Caki2 (cell line): Measurements from ENCODE around the gene KIRREL2. TPM values are rescaled to one million over a fixed set of nuclear protein-coding genes. Genes with fewer than 3 reads are reported as not detected.
"Not testable (repeated sequence)": the region's sequence is repeated elsewhere in the genome, so short reads cannot be mapped to it uniquely, and the experiment has no call there.

Source experiments
- DNase-seq: peaks from one replicate; pipeline ENCODE4 v3.0.0-alpha.2; 2015; ENCODE audit warnings: low read depth
- in situ Hi-C: cut with HindIII; loops from 2 replicates; pipeline ENCODE4 v1.10.0; 2016; ENCODE audit warnings: low sequenced_read_pairs, low pct_unique_long_range_greater_than_20kb, mixed read lengths
- total RNA-seq: library from RNA; depleted of rRNA; stranded (reverse); fragments of >200 nt; shearing (Covaris generic); gene quantifications from 2 replicates; pipeline ENCODE4 v1.2.3, GENCODE V29; 2014; ENCODE audit warnings: low replicate concordance; rRNA removed

The KIRREL2 gene
- total RNA-seq = not detected in 2 replicates

GRCh38 chr19:35856546-35857149 lies at the start of gene KIRREL2:
Gene KIRREL2 (plus strand): TSS chr19:35856911. CDS start chr19:35857120, 209 bp downstream.
- no peak for DNase-seq
- in situ Hi-C loops = no loop called here

GRCh38 chr19:35807633-35808032 lies 49.1 kb upstream of the KIRREL2 start:
- no peak for DNase-seq
- in situ Hi-C loops = no loop called here

GRCh38 chr19:35811317-35812219 lies 45.1 kb upstream of the KIRREL2 start:
- in situ Hi-C loops = no loop called here
- no peak for DNase-seq

- no peak for DNase-seq
- in situ Hi-C loops = no loop called here
Measured at GRCh38 chr19:35812220-35813042, 44.3 kb upstream of the KIRREL2 start, which contains the start of gene PRODH2. Gene PRODH2 (minus strand): TSS chr19:35812845. CDS start chr19:35812805, 40 bp downstream.

GRCh38 chr19:35813043-35813890 lies 43.4 kb upstream of the KIRREL2 start:
- DNase-seq = no peak
- in situ Hi-C loops = no loop called here

GRCh38 chr19:35816262-35816661 lies 40.4 kb upstream of the KIRREL2 start:
- no peak for DNase-seq
- in situ Hi-C loops = no loop called here

GRCh38 chr19:35816846-35817245 lies 39.9 kb upstream of the KIRREL2 start:
- no peak for DNase-seq
- in situ Hi-C loops = no loop called here

GRCh38 chr19:35818445-35818844 lies 38.3 kb upstream of the KIRREL2 start:
- no peak for DNase-seq
- in situ Hi-C loops = no loop called here

GRCh38 chr19:35822579-35822978 lies 34.1 kb upstream of the KIRREL2 start:
- in situ Hi-C loops = no loop called here

GRCh38 chr19:35824150-35824549 lies 32.6 kb upstream of the KIRREL2 start:
- no peak for DNase-seq
- in situ Hi-C loops = no loop called here

More at GRCh38 chr19:35822579-35822978, 34.1 kb upstream of the KIRREL2 start:
- DNase-seq = no peak

GRCh38 chr19:35828692-35829301 lies 27.9 kb upstream of the KIRREL2 start:
- peak; percentile 50 for DNase-seq
- in situ Hi-C loops = no loop called here

- in situ Hi-C loops = no loop called here
- DNase-seq = no peak
Measured at GRCh38 chr19:35830986-35831385, 25.7 kb upstream of the KIRREL2 start.

- in situ Hi-C loops = no loop called here
Measured at GRCh38 chr19:35832054-35832453, 24.7 kb upstream of the KIRREL2 start.

GRCh38 chr19:35833972-35834371 lies 22.7 kb upstream of the KIRREL2 start:
- in situ Hi-C loops = no loop called here

More at GRCh38 chr19:35832054-35832453, 24.7 kb upstream of the KIRREL2 start:
- DNase-seq = no peak

GRCh38 chr19:35836096-35836495 lies 20.6 kb upstream of the KIRREL2 start:
- DNase-seq, in situ Hi-C loops: not testable (repeated sequence)

More at GRCh38 chr19:35833972-35834371, 22.7 kb upstream of the KIRREL2 start:
- DNase-seq = no peak

GRCh38 chr19:35841961-35842595 lies 14.6 kb upstream of the KIRREL2 start:
- no peak for DNase-seq
- in situ Hi-C loops = no loop called here
